ENCODE data around the gene SCAMP1.

The SCAMP1 gene
- total RNA-seq, result 18.8 to 62.2 (median 28.6) reads per million in 9 experiments

- Mint-ChIP-seq H3K9me3 (no peaks in the 10 kb centered on the region), H3K4me3 (peak within 1 kb of the TSS; percentile 92 to 95), H3K27me3 (no peaks in the 10 kb centered on the region), H3K36me3 (ENCODE audit: insufficient read depth) (peaks cover 31% of the 10 kb centered on the region), H3K27ac (peak within 1 kb of the TSS; percentile 94 to 95), H3K4me1 (ENCODE audit: low read depth in 2 of 2) (peaks cover 43 to 45% of the 10 kb centered on the region in 2 donors)
- DNase-seq (peak; percentile 92 to 96 (median 95)), ATAC-seq (replicated peaks) (peak; percentile 82)
Observed at GRCh38 chr5:78359831-78360673, at the start of gene SCAMP1. Gene SCAMP1 (plus strand): TSS chr5:78360617. CDS start chr5:78360672, 55 bp downstream.

DNA sequence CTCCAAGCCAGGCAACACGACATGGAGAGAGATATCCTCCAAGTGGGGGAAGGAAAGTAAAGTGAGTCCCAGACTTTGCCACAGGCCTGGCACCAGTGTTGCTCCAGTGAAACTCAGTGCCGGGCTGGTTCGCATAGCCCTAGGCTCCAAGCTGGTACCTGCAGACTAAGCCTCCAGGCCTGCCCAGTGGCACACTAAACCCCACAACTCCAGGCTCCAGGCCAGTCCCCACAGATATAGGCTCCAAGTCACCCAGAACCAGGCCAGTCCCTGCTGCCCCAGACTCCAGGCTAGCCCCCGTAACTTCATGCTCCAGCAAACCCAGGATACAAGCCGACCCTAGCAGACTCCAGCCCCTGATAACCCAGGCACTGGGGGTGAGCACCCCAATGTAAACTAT lies 42.9 kb upstream of the SCAMP1 start:
- Mint-ChIP-seq H3K9me3 (no peaks in the 10 kb centered on the region), H3K4me1 (ENCODE audit: low read depth in 2 of 2) (no peaks in the 10 kb centered on the region), H3K27me3 (peaks cover 8 to 16% of the 10 kb centered on the region in 2 donors), H3K27ac (no peak overlapping the region), H3K4me3 (no peak overlapping the region), H3K36me3 (ENCODE audit: insufficient read depth) (no peaks in the 10 kb centered on the region)
- DNase-seq (no peak), ATAC-seq (replicated peaks) (no peak)

- H3K9me3 Mint-ChIP-seq, result no peaks in the 10 kb centered on the region
- ATAC-seq (replicated peaks) (no peak), DNase-seq (no peak)
- H3K4me3 Mint-ChIP-seq, result no peak overlapping the region
- H3K4me1 Mint-ChIP-seq (ENCODE audit: low read depth in 2 of 2), result no peaks in the 10 kb centered on the region
- H3K27ac Mint-ChIP-seq, result no peak overlapping the region
- no peaks in the 10 kb centered on the region for H3K36me3 Mint-ChIP-seq (ENCODE audit: insufficient read depth)
- peaks cover 8 to 11% of the 10 kb centered on the region in 2 donors for H3K27me3 Mint-ChIP-seq
Observed at GRCh38 chr5:78318337-78318736, 42.1 kb upstream of the SCAMP1 start.

- ATAC-seq (replicated peaks) (no peak), DNase-seq (peak in 1 of 3 experiments; percentile 10)
- Mint-ChIP-seq H3K4me1 (ENCODE audit: low read depth in 2 of 2) (no peaks in the 10 kb centered on the region), H3K4me3 (no peak overlapping the region), H3K27me3 (peaks cover 7 to 17% of the 10 kb centered on the region in 2 donors), H3K9me3 (no peaks in the 10 kb centered on the region), H3K27ac (no peak overlapping the region), H3K36me3 (ENCODE audit: insufficient read depth) (no peaks in the 10 kb centered on the region)
Observed at GRCh38 chr5:78320401-78320800, 40.0 kb upstream of the SCAMP1 start.

DNA sequence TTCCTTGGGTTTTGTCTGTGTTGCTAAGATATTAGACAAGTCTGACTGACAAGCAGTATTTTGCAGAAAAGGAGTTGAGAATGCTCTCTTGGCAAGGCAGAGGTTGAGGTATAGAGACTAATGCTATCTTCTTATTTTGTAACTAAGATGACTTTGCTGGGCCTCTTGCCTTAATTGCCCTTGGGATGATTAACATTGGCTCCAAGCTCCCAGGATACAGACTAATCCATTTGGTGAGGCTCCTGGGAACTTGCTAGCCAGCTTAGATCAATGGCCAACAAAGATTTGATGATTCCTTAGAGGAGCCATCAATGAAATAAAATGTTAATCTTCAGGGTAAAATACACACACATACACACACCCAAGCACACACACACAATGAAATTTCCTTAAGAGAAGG lies 37.2 kb upstream of the SCAMP1 start:
- H3K4me1 Mint-ChIP-seq (ENCODE audit: low read depth in 2 of 2), result no peaks in the 10 kb centered on the region

GRCh38 chr5:78326930-78327329 lies 33.5 kb upstream of the SCAMP1 start:
- Mint-ChIP-seq H3K4me1 (ENCODE audit: low read depth in 2 of 2) (no peaks in the 10 kb centered on the region), H3K27me3 (peaks cover 24% of the 10 kb centered on the region in 2 donors), H3K4me3 (no peak overlapping the region), H3K36me3 (ENCODE audit: insufficient read depth) (no peaks in the 10 kb centered on the region), H3K9me3 (no peaks in the 10 kb centered on the region), H3K27ac (no peak overlapping the region)
- ATAC-seq (replicated peaks) (no peak), DNase-seq (no peak)

More for the DNA sequence above, 37.2 kb upstream of the SCAMP1 start:
- H3K27ac Mint-ChIP-seq, result no peak overlapping the region
- DNase-seq (no peak), ATAC-seq (replicated peaks) (no peak)
- no peaks in the 10 kb centered on the region for H3K36me3 Mint-ChIP-seq (ENCODE audit: insufficient read depth)
- H3K9me3 Mint-ChIP-seq, result no peaks in the 10 kb centered on the region
- peaks cover 14 to 19% of the 10 kb centered on the region in 2 donors for H3K27me3 Mint-ChIP-seq
- H3K4me3 Mint-ChIP-seq, result no peak overlapping the region

DNA sequence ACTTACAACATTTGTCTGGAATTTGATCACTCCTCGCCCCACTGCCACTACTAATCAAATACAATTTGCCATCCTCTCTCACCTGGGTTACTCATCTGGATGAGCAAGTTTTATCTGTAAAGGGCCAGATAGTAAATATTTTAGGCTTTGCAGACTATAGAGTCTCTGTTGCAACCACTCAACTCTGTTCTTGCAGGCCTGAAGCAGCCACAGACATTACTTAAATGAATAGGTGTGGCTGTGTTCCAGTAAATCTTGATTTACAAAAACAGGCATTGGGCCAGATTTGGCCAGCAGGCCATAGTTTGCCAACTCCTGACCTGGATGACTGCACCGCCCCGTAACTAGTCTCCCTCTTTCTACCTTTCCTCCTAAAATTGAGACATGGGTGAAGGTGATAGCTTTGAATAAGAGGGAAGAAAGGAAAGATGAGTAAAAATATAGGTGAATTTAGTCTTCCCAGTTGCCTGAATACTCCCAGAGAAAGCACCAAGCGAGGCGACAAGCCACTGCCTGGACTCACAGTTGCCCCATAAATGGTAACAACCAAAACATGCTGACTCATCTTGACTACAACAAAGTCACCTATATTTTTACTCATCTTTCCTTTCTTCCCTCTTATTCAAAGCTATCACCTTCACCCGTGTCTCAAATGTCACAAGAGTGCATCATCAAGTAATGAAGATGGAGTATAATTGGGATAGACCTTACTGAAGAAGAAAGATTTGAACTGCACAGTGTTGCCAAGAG lies 32.5 kb upstream of the SCAMP1 start:
- Mint-ChIP-seq H3K9me3 (no peaks in the 10 kb centered on the region), H3K27me3 (peaks cover 24 to 26% of the 10 kb centered on the region in 2 donors), H3K4me3 (no peak overlapping the region), H3K27ac (no peak overlapping the region), H3K36me3 (ENCODE audit: insufficient read depth) (no peaks in the 10 kb centered on the region), H3K4me1 (ENCODE audit: low read depth in 2 of 2) (no peaks in the 10 kb centered on the region)
- DNase-seq, result no peak
- no peak for ATAC-seq (replicated peaks)

GRCh38 chr5:78328585-78329173 lies 31.7 kb upstream of the SCAMP1 start:
- H3K4me1 Mint-ChIP-seq (ENCODE audit: low read depth in 2 of 2), result no peaks in the 10 kb centered on the region
- H3K9me3 Mint-ChIP-seq, result no peaks in the 10 kb centered on the region

GRCh38 chr5:78331523-78332080 lies 28.8 kb upstream of the SCAMP1 start:
- Mint-ChIP-seq H3K4me1 (ENCODE audit: low read depth in 2 of 2) (no peaks in the 10 kb centered on the region), H3K27ac (no peak overlapping the region), H3K27me3 (peaks cover 36 to 43% of the 10 kb centered on the region in 2 donors), H3K4me3 (no peak overlapping the region), H3K9me3 (no peaks in the 10 kb centered on the region), H3K36me3 (ENCODE audit: insufficient read depth) (no peaks in the 10 kb centered on the region)
- ATAC-seq (replicated peaks) (no peak), DNase-seq (no peak)

More at GRCh38 chr5:78328585-78329173, 31.7 kb upstream of the SCAMP1 start:
- H3K4me3 Mint-ChIP-seq, result no peak overlapping the region
- no peak overlapping the region for H3K27ac Mint-ChIP-seq
- H3K27me3 Mint-ChIP-seq, result peaks cover 24 to 26% of the 10 kb centered on the region in 2 donors
- ATAC-seq (replicated peaks), result no peak
- H3K36me3 Mint-ChIP-seq (ENCODE audit: insufficient read depth), result no peaks in the 10 kb centered on the region
- DNase-seq, result no peak

DNA sequence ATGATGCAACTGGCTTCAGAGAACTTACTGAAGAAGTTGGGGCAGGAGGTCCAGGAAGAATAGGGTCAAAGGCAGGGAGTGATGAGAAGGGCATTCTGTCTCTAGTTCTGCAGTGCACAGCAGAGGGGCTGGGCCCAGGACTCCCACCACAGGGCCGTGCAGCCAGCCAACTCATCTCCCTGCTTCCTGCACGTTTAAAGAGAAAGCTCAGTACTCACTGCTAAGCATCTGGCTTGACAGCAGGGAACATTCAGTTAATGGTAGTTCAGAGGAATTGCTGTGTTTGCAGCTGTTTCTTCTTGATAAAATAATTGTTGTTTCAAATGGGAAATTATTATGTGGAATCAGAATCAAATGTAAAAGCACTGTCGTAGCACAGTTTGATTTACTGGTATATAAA lies 25.6 kb upstream of the SCAMP1 start:
- Mint-ChIP-seq H3K27ac (no peak overlapping the region), H3K36me3 (ENCODE audit: insufficient read depth) (no peaks in the 10 kb centered on the region), H3K9me3 (no peaks in the 10 kb centered on the region), H3K27me3 (peaks cover 29 to 41% of the 10 kb centered on the region in 2 donors), H3K4me3 (no peak overlapping the region), H3K4me1 (ENCODE audit: low read depth in 2 of 2) (no peaks in the 10 kb centered on the region)
- ATAC-seq (replicated peaks) (no peak), DNase-seq (no peak)

DNA sequence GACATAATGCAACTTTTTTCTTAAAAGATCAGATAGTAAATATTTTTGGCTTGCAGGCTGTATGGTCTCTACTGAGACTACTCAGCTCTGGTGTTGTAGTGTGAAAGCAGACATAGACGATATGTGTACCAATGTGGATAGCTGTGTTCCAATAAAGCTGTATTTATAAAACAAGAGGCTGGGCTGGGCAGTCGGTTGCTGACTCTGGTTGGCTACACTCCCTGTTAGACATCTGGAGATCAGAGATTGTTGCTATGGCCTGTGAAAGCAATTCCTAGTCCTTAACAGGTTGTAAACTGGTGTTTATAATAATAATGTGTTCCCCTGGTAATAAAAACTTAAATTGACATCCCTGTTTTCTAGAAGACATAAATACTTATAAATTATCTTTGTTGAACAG lies 24.4 kb upstream of the SCAMP1 start:
- Mint-ChIP-seq H3K27ac (no peak overlapping the region), H3K36me3 (ENCODE audit: insufficient read depth) (no peaks in the 10 kb centered on the region), H3K4me1 (ENCODE audit: low read depth in 2 of 2) (no peaks in the 10 kb centered on the region), H3K4me3 (no peak overlapping the region), H3K27me3 (peaks cover 28 to 40% of the 10 kb centered on the region in 2 donors), H3K9me3 (no peaks in the 10 kb centered on the region)
- ATAC-seq (replicated peaks) (no peak), DNase-seq (no peak)

GRCh38 chr5:78336698-78337097 lies 23.7 kb upstream of the SCAMP1 start:
- Mint-ChIP-seq H3K27me3 (peaks cover 21 to 32% of the 10 kb centered on the region in 2 donors), H3K4me3 (no peak overlapping the region), H3K36me3 (ENCODE audit: insufficient read depth) (no peaks in the 10 kb centered on the region), H3K27ac (no peak overlapping the region), H3K4me1 (ENCODE audit: low read depth in 2 of 2) (no peaks in the 10 kb centered on the region), H3K9me3 (no peaks in the 10 kb centered on the region)
- ATAC-seq (replicated peaks) (no peak), DNase-seq (no peak)
